Activated naive CD4-positive, alpha-beta T cell treated with anti-CD3 and anti-CD28 coated beads, Interleukin-2, amount 50 U/mL, for 72 hours (primary cell): ENCODE results near the gene SOAT1. TPM values are rescaled to one million over a fixed set of nuclear protein-coding genes. Genes with fewer than 3 reads are reported as not detected.
"Not testable (repeated sequence)": the region's sequence is repeated elsewhere in the genome, so short reads cannot be mapped to it uniquely, and the experiment has no call there.

Source experiments
- ATAC-seq, 2 donors: fragments of 150-1000 bp; cut with Tn5 transposase; 2 replicates each; pipeline ENCODE4 v1.10.0; 2021; ENCODE audit warnings: mild to moderate bottlenecking in 2 of 2, moderate library complexity in 2 of 2
- DNase-seq, 2 donors: peaks; one replicate each; pipeline ENCODE4 v3.0.0; 2021 to 2022; ENCODE audit warnings: low spot score in 2 of 2
- H3K27ac Mint-ChIP-seq, 2 donors: one replicate each; pipeline ENCODE4 v1.8.0; 2022; ENCODE audit warnings: mild to moderate bottlenecking in 2 of 2, mixed read lengths in 2 of 2
- H3K36me3 Mint-ChIP-seq, 2 donors: one replicate each; pipeline ENCODE4 v1.8.0; 2022; ENCODE audit warnings: mixed read lengths in 2 of 2
- H3K9me3 Mint-ChIP-seq, 2 donors: one replicate each; pipeline ENCODE4 v1.8.0; 2022; ENCODE audit warnings: mixed read lengths in 2 of 2
- total RNA-seq, 2 donors: library from RNA; stranded (reverse); gene quantifications; one replicate each; pipeline ENCODE4 v1.2.3, GENCODE V29; 2022

SOAT1 gene
- total RNA-seq, 2 donors from 2014 or later = 33.2 to 40.7 TPM

- Mint-ChIP-seq H3K27ac (no peak overlapping the region), H3K36me3 (peaks cover 0 to 10% of the 10 kb centered on the region in 2 donors), H3K9me3 (no peaks in the 10 kb centered on the region)
- no peak for DNase-seq
- no peak for ATAC-seq
These were observed 33.1 kb downstream of the SOAT1 start for GRCh38 chr1:179326746-179327145.

- DNase-seq = no peak
- no peak for ATAC-seq
- no peaks in the 10 kb centered on the region for H3K9me3 Mint-ChIP-seq
- peaks cover 0 to 5% of the 10 kb centered on the region in 2 donors for H3K36me3 Mint-ChIP-seq
- no peak overlapping the region for H3K27ac Mint-ChIP-seq
These were observed 33.6 kb downstream of the SOAT1 start for GRCh38 chr1:179327196-179327595.

GRCh38 chr1:179327679-179328078, 34.1 kb downstream of the SOAT1 start:
- Mint-ChIP-seq H3K9me3 (no peaks in the 10 kb centered on the region), H3K27ac (no peak overlapping the region), H3K36me3 (peaks cover 0 to under 1% of the 10 kb centered on the region in 2 donors)
- ATAC-seq = no peak
- DNase-seq = no peak

- no peak overlapping the region for H3K27ac Mint-ChIP-seq
- no peaks in the 10 kb centered on the region for H3K9me3 Mint-ChIP-seq
- no peak for ATAC-seq
- peaks cover 0 to 9% of the 10 kb centered on the region in 2 donors for H3K36me3 Mint-ChIP-seq
- no peak for DNase-seq
These were observed 36.3 kb downstream of the SOAT1 start for GRCh38 chr1:179329862-179330261.

GRCh38 chr1:179334440-179334839, 40.8 kb downstream of the SOAT1 start:
- Mint-ChIP-seq H3K36me3 (peaks cover 0 to 9% of the 10 kb centered on the region in 2 donors), H3K27ac (peak overlapping the region; percentile 19 to 87), H3K9me3 (no peaks in the 10 kb centered on the region)
- no peak for DNase-seq
- ATAC-seq = peak in 1 of 2 donors; percentile 85

GRCh38 chr1:179337288-179337687, 43.7 kb downstream of the SOAT1 start:
- no peak for ATAC-seq
- Mint-ChIP-seq H3K36me3 (peaks cover 0 to 9% of the 10 kb centered on the region in 2 donors), H3K9me3 (no peaks in the 10 kb centered on the region), H3K27ac (no peak overlapping the region)
- no peak for DNase-seq

- ATAC-seq (no peak), DNase-seq (no peak)
- Mint-ChIP-seq H3K27ac (no peak overlapping the region), H3K36me3 (peaks cover 6 to 9% of the 10 kb centered on the region in 2 donors), H3K9me3 (no peaks in the 10 kb centered on the region)
These were observed 44.5 kb downstream of the SOAT1 start for GRCh38 chr1:179337942-179338560.

GRCh38 chr1:179340918-179341317, 47.3 kb downstream of the SOAT1 start:
- no peak for DNase-seq
- H3K36me3 Mint-ChIP-seq = peaks cover 0 to 16% of the 10 kb centered on the region in 2 donors
- H3K9me3 Mint-ChIP-seq = no peaks in the 10 kb centered on the region
- ATAC-seq = no peak
- no peak overlapping the region for H3K27ac Mint-ChIP-seq

- no peak for ATAC-seq
- Mint-ChIP-seq H3K27ac (peak overlapping the region in 1 of 2 donors; percentile 13), H3K36me3 (peaks cover 0 to 16% of the 10 kb centered on the region in 2 donors), H3K9me3 (no peaks in the 10 kb centered on the region)
- no peak for DNase-seq
These were observed 48.4 kb downstream of the SOAT1 start for GRCh38 chr1:179341943-179342547.

GRCh38 chr1:179342740-179343404, 49.3 kb downstream of the SOAT1 start:
- Mint-ChIP-seq H3K9me3 (no peaks in the 10 kb centered on the region), H3K36me3 (peaks cover 0 to 19% of the 10 kb centered on the region in 2 donors), H3K27ac (no peak overlapping the region)
- DNase-seq (no peak), ATAC-seq (no peak)

GRCh38 chr1:179351281-179351680, 57.7 kb downstream of the SOAT1 start:
- Mint-ChIP-seq H3K27ac (peak overlapping the region in 1 of 2 donors; percentile 6), H3K36me3 (peaks cover 8 to 9% of the 10 kb centered on the region in 2 donors), H3K9me3 (no peaks in the 10 kb centered on the region)
- ATAC-seq = peak in 1 of 2 donors; percentile 45
- DNase-seq = no peak

GRCh38 chr1:179352236-179352635, 58.6 kb downstream of the SOAT1 start:
- H3K9me3 Mint-ChIP-seq = no peaks in the 10 kb centered on the region
- ATAC-seq (no peak), DNase-seq (no peak)
- H3K27ac Mint-ChIP-seq = no peak overlapping the region
- H3K36me3 Mint-ChIP-seq = peaks cover 8 to 9% of the 10 kb centered on the region in 2 donors

GRCh38 chr1:179353546-179353945, 59.9 kb downstream of the SOAT1 start:
- H3K27ac Mint-ChIP-seq = no peak overlapping the region
- H3K36me3 Mint-ChIP-seq = peaks cover 4 to 5% of the 10 kb centered on the region in 2 donors
- no peaks in the 10 kb centered on the region for H3K9me3 Mint-ChIP-seq
- ATAC-seq (no peak), DNase-seq (no peak)

- not testable (repeated sequence) for DNase-seq, H3K9me3 Mint-ChIP-seq, H3K27ac Mint-ChIP-seq, ATAC-seq, H3K36me3 Mint-ChIP-seq
These were observed 68.0 kb downstream of the SOAT1 start for GRCh38 chr1:179361631-179362030.

- no peaks in the 10 kb centered on the region for H3K36me3 Mint-ChIP-seq
- DNase-seq = peak; percentile 82 to 90
- peak within 1 kb of the TSS; percentile 98 for H3K27ac Mint-ChIP-seq
- peak; percentile 92 to 93 for ATAC-seq
- H3K9me3 Mint-ChIP-seq = no peaks in the 10 kb centered on the region
These were observed 71.9 kb downstream of the SOAT1 start, which contains the start of gene AXDND1 for GRCh38 chr1:179365342-179366092. AXDND1 (plus strand) TSS chr1:179365971; CDS start chr1:179366510, 539 bp downstream.

GRCh38 chr1:179366093-179366800, 72.7 kb downstream of the SOAT1 start:
- ATAC-seq (peak in 1 of 2 donors; percentile 59), DNase-seq (no peak)
- no peaks in the 10 kb centered on the region for H3K36me3 Mint-ChIP-seq
- H3K9me3 Mint-ChIP-seq = no peaks in the 10 kb centered on the region
- H3K27ac Mint-ChIP-seq = peak overlapping the region; percentile 98
